WTC11 (cell line): ENCODE measurements around the gene TRABD2A. TPM values are rescaled to one million over a fixed set of nuclear protein-coding genes. Genes with fewer than 3 reads are reported as not detected.

Experiments used
- ATAC-seq: fragments of 200-7000 bp; cut with Tn5 transposase; 2 replicates; pipeline ENCODE4 v1.10.0; 2021; ENCODE audit warnings: mild to moderate bottlenecking, moderate library complexity
- CTCF ChIA-PET: fragments of 300-600 bp; sonication (Branson Sonifier 250); formaldehyde crosslinking; loops from one replicate; lab custom pipeline; 2021; ENCODE audit warnings: antibody characterized with exemption; lab: Charles Lee
- POLR2A ChIA-PET: fragments of 350-600 bp; sonication (Branson Sonifier 250); formaldehyde crosslinking; loops from one replicate; lab custom pipeline; 2021; ENCODE audit warnings: antibody characterized with exemption; lab: Charles Lee
- DNase-seq: peaks from one replicate; pipeline ENCODE4 v3.0.0; 2021; ENCODE audit warnings: low spot score
- H3K27ac Mint-ChIP-seq: 2 replicates; pipeline ENCODE4 v1.8.0; 2021; ENCODE audit warnings: mixed read lengths
- H3K27me3 Mint-ChIP-seq: 2 replicates; pipeline ENCODE4 v1.8.0; 2021; ENCODE audit warnings: low read depth, mild to moderate bottlenecking, moderate library complexity, mixed read lengths
- H3K36me3 Mint-ChIP-seq: 2 replicates; pipeline ENCODE4 v1.8.0; 2021; ENCODE audit warnings: mixed read lengths
- H3K4me1 Mint-ChIP-seq: 2 replicates; pipeline ENCODE4 v1.8.0; 2022; ENCODE audit warnings: mixed read lengths
- H3K4me3 Mint-ChIP-seq: 2 replicates; pipeline ENCODE4 v1.8.0; 2021; ENCODE audit warnings: mild to moderate bottlenecking, moderate library complexity, mixed read lengths
- H3K9me3 Mint-ChIP-seq: 2 replicates; pipeline ENCODE4 v1.8.0; 2021; ENCODE audit warnings: mixed read lengths
- AFF4 ChIP-seq: sonication (generic); formaldehyde crosslinking; IDR thresholded peaks from 2 replicates; pipeline ENCODE4 v1.8.1; 2023; ENCODE audit warnings: mild to moderate bottlenecking, missing genetic modification reagents, borderline replicate concordance
- AR ChIP-seq: fragments of 250-450 bp; sonication (Bioruptor Pico); IDR thresholded peaks from 2 replicates; pipeline ENCODE4 v1.9.0; 2021; ENCODE audit warnings: mild to moderate bottlenecking
- ATF2 ChIP-seq: sonication (generic); formaldehyde crosslinking; IDR thresholded peaks from 2 replicates; pipeline ENCODE4 v1.8.1; 2022; ENCODE audit warnings: low read depth, missing genetic modification reagents, borderline replicate concordance
- CDX4 ChIP-seq: fragments of 250-450 bp; sonication (Bioruptor Pico); IDR thresholded peaks from 2 replicates; pipeline ENCODE4 v1.9.0; 2021; ENCODE audit warnings: moderate library complexity, mild to moderate bottlenecking, inconsistent platforms, borderline replicate concordance
- CREM ChIP-seq: sonication (generic); formaldehyde crosslinking; IDR thresholded peaks from 2 replicates; pipeline ENCODE4 v1.8.1; 2022; ENCODE audit warnings: mild to moderate bottlenecking, missing genetic modification reagents, moderate library complexity
- ERG ChIP-seq: fragments of 250-450 bp; sonication (Bioruptor Pico); IDR thresholded peaks from 2 replicates; pipeline ENCODE4 v1.8.0; 2021; ENCODE audit warnings: mild to moderate bottlenecking
- FOXP4 ChIP-seq: sonication (generic); formaldehyde crosslinking; IDR thresholded peaks from 2 replicates; pipeline ENCODE4 v1.8.0; 2022; ENCODE audit warnings: mild to moderate bottlenecking, missing genetic modification reagents
- GRHL2 ChIP-seq: fragments of 250-450 bp; sonication (Bioruptor Pico); IDR thresholded peaks from 2 replicates; pipeline ENCODE4 v1.8.0; 2022; ENCODE audit warnings: mild to moderate bottlenecking, moderate library complexity; ENCODE audit not compliant: insufficient replicate concordance, severe bottlenecking
- MYBL2 ChIP-seq: sonication (generic); formaldehyde crosslinking; IDR thresholded peaks from 2 replicates; pipeline ENCODE4 v1.8.1; 2023; ENCODE audit warnings: mild to moderate bottlenecking, moderate library complexity, missing genetic modification reagents
- SP1 ChIP-seq: sonication (generic); formaldehyde crosslinking; conservative IDR thresholded peaks from 2 replicates; pipeline ENCODE4 v1.8.1; 2022; ENCODE audit warnings: missing genetic modification reagents
- STAT6 ChIP-seq: sonication (generic); formaldehyde crosslinking; conservative IDR thresholded peaks from 2 replicates; pipeline ENCODE4 v1.8.1; 2023; ENCODE audit warnings: mild to moderate bottlenecking, low read depth, missing genetic modification reagents, moderate library complexity
- TCF7 ChIP-seq: sonication (generic); formaldehyde crosslinking; IDR thresholded peaks from 2 replicates; pipeline ENCODE4 v1.8.0; 2022; ENCODE audit warnings: mild to moderate bottlenecking, low read depth, missing genetic modification reagents, moderate library complexity
- USF1 ChIP-seq: sonication (generic); formaldehyde crosslinking; IDR thresholded peaks from 2 replicates; pipeline ENCODE4 v1.8.0; 2022; ENCODE audit warnings: mild to moderate bottlenecking, missing genetic modification reagents
- ZNF121 ChIP-seq: sonication (generic); formaldehyde crosslinking; IDR thresholded peaks from 2 replicates; pipeline ENCODE4 v1.8.0; 2023; ENCODE audit warnings: missing genetic modification reagents
- total RNA-seq: library from RNA; stranded (reverse); gene quantifications from 3 replicates; pipeline ENCODE4 v1.2.3, GENCODE V29; 2021

Gene TRABD2A
- total RNA-seq, 1 experiment from 2014 or later: 12.1 TPM

- Mint-ChIP-seq H3K9me3 (peaks cover 20% of the 10 kb centered on the region), H3K27me3 (peaks cover 27% of the 10 kb centered on the region), H3K36me3 (peaks cover 9% of the 10 kb centered on the region), H3K4me1 (peaks cover 8% of the 10 kb centered on the region), H3K27ac (no peak overlapping the region)
- DNase-seq (no peak), ATAC-seq (peak; percentile 66)
- POLR2A ChIA-PET: no interaction called here
- CTCF ChIA-PET: interaction anchor here (1.2 to 1.4 kb wide), 3 partner anchors 32 to 109 kb away, joined by 4 to 7 read pairs (median 5); no protein-coding TSS in a partner anchor
- TF ChIP-seq CDX4 (CRISPR knock-in tag) (no peak), ATF2 (CRISPR knock-in tag) (no peak), TCF7 (CRISPR knock-in tag) (no peak), STAT6 (CRISPR knock-in tag) (no peak), ZNF121 (CRISPR knock-in tag) (no peak), AR (CRISPR knock-in tag) (no peak), MYBL2 (CRISPR knock-in tag) (no peak), AFF4 (CRISPR knock-in tag) (no peak), SP1 (CRISPR knock-in tag) (no peak), CREM (CRISPR knock-in tag) (no peak)
- TF ChIP-seq, all 79 proteins: peak for 0
- no peak overlapping the region for H3K4me3 Mint-ChIP-seq
Observed at GRCh38 chr2:84850471-84850870, 30.4 kb downstream of the TRABD2A start.

GRCh38 chr2:84849271-84849952 lies 31.5 kb downstream of the TRABD2A start:
- H3K27ac Mint-ChIP-seq: no peak overlapping the region
- H3K9me3 Mint-ChIP-seq: peaks cover 20% of the 10 kb centered on the region
- POLR2A ChIA-PET: no interaction called here
- H3K4me1 Mint-ChIP-seq: no peaks in the 10 kb centered on the region
- peaks cover 17% of the 10 kb centered on the region for H3K27me3 Mint-ChIP-seq
- no peak overlapping the region for H3K4me3 Mint-ChIP-seq
- peaks cover 9% of the 10 kb centered on the region for H3K36me3 Mint-ChIP-seq
- ATAC-seq (no peak), DNase-seq (no peak)
- CTCF ChIA-PET: interaction anchor here (1.2 to 1.8 kb wide), 5 partner anchors 9 to 108 kb away, joined by 4 to 8 read pairs (median 7); no protein-coding TSS in a partner anchor
- TF ChIP-seq ERG (CRISPR knock-in tag) (no peak), FOXP4 (CRISPR knock-in tag) (no peak), GRHL2 (no peak), USF1 (CRISPR knock-in tag) (no peak)
